ENCODE results near the gene NCF4.

NCF4 gene

DNA sequence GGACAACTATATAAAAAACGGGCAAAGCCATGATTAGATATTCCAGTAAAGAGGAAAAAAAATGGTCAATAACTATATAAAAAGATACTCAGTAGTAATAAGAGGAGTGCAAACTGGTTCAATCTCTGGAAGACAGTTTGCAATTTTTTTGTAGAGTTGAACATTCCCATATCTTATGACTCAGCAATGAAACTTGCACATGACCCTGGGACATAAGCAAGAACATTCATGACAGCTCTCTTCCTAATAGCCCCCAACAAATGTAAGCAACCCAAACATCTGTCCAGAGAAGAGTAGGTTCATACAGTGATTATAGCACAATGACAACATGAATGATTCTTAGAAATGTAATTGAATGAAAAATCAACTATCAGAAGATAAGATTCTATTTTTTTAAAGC lies 30.8 kb downstream of the NCF4 start:
- Histone ChIP-seq H3K9ac (ENCODE audit: low read length) (no peak overlapping the region), H3K9me3 (ENCODE audit: control insufficient read depth, low read length) (no peaks in the 10 kb centered on the region), H3K27me3 (ENCODE audit: control insufficient read depth, insufficient read depth, low read length) (no peaks in the 10 kb centered on the region), H3K4me1 (ENCODE audit: control insufficient read depth, insufficient read depth, low read length) (no peaks in the 10 kb centered on the region), H3K36me3 (ENCODE audit: control insufficient read depth, insufficient read depth, low read length) (no peaks in the 10 kb centered on the region), H3K4me3 (ENCODE audit: low read length) (no peak overlapping the region)

DNA sequence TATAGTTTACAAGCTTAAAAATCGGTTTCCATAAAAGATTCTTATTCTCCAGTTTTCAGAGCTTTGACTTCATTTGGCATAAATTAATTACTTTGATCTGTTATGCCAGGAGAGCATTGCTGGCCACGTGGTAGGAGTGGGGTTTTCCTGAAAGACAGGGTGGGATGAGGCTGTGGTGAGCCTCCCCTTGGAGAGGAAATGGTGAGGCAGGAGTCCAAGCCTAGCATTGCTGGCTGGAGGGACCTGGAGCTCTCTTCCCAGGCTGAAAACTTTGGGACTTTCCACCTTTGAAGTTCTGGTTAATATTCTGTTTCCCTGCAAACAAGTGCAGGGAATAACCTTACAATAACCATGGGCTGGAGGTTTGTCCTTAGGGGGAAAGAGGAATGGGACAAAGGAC lies 31.5 kb downstream of the NCF4 start:
- no peak overlapping the region for H3K9ac ChIP-seq (ENCODE audit: low read length)
- no peaks in the 10 kb centered on the region for H3K9me3 ChIP-seq (ENCODE audit: control insufficient read depth, low read length)
- no peaks in the 10 kb centered on the region for H3K27me3 ChIP-seq (ENCODE audit: control insufficient read depth, insufficient read depth, low read length)
- no peaks in the 10 kb centered on the region for H3K36me3 ChIP-seq (ENCODE audit: control insufficient read depth, insufficient read depth, low read length)
- no peak overlapping the region for H3K4me3 ChIP-seq (ENCODE audit: low read length)
- H3K4me1 ChIP-seq (ENCODE audit: control insufficient read depth, insufficient read depth, low read length): no peaks in the 10 kb centered on the region

DNA sequence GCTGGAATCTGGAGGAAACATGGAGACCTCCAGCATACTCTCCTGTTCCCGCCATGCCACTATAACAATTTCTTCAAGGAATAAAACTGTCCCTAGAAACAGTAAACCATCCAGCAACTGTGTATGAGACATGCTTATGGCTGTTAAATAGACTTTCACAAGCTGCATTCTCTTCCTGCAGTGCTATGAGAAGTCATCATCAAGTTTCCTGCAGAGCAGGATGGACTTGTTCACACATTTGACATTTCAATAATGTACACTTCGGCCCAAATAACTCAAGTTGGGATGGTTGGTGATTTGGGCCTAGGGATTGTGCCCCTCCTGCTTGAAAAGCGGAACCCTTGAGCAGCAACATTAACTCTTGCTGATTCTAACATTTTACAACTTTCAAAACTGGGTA lies 32.5 kb downstream of the NCF4 start:
- H3K9ac ChIP-seq (ENCODE audit: low read length): no peak overlapping the region
- H3K4me1 ChIP-seq (ENCODE audit: control insufficient read depth, insufficient read depth, low read length): no peaks in the 10 kb centered on the region
- no peak overlapping the region for H3K4me3 ChIP-seq (ENCODE audit: low read length)
- no peaks in the 10 kb centered on the region for H3K27me3 ChIP-seq (ENCODE audit: control insufficient read depth, insufficient read depth, low read length)
- H3K36me3 ChIP-seq (ENCODE audit: control insufficient read depth, insufficient read depth, low read length): no peaks in the 10 kb centered on the region
- H3K9me3 ChIP-seq (ENCODE audit: control insufficient read depth, low read length): no peaks in the 10 kb centered on the region

DNA sequence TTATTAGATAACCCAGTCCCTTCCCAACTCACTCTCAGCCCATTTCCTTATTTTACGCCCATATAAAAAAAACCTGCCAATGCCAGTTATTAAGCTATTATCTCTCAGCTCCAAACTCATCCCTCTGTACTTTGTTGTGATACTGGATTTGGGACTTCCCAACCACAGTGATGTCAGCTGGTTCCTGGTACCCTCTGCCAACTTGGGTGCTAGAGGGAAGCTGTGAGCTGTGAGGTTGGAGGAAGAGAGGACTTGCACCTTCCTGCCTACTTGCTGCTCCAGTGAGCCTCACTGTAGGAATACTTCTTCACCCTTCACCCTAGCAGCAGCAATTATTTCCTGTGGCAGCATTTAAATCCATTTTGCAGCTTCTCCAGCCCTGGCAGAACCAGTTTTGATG lies 33.5 kb downstream of the NCF4 start:
- H3K9me3 ChIP-seq (ENCODE audit: control insufficient read depth, low read length): no peaks in the 10 kb centered on the region
- no peak overlapping the region for H3K9ac ChIP-seq (ENCODE audit: low read length)
- no peaks in the 10 kb centered on the region for H3K36me3 ChIP-seq (ENCODE audit: control insufficient read depth, insufficient read depth, low read length)
- H3K4me3 ChIP-seq (ENCODE audit: low read length): no peak overlapping the region
- H3K4me1 ChIP-seq (ENCODE audit: control insufficient read depth, insufficient read depth, low read length): no peaks in the 10 kb centered on the region
- no peaks in the 10 kb centered on the region for H3K27me3 ChIP-seq (ENCODE audit: control insufficient read depth, insufficient read depth, low read length)

DNA sequence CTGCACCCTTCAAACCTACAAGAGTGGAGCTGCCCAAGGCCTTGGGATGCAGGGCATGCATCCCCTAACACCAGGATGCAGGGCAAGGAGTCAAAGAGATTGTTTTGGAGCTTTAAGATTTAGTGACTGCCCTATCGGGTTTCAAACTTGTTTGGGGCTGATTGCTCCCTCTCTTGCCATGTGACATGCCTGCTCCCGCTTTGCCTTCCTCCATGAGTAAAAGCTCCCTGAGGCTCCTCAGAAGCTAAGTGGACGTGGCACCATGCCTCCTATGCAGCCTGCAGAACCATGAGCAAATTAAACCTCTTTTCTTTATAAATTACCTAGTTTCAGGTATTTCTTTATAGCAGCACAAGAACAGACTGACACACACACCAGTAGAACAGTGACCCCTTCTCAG lies 36.8 kb downstream of the NCF4 start:
- no peaks in the 10 kb centered on the region for H3K36me3 ChIP-seq (ENCODE audit: control insufficient read depth, insufficient read depth, low read length)
- no peak overlapping the region for H3K4me3 ChIP-seq (ENCODE audit: low read length)
- no peaks in the 10 kb centered on the region for H3K4me1 ChIP-seq (ENCODE audit: control insufficient read depth, insufficient read depth, low read length)
- H3K27me3 ChIP-seq (ENCODE audit: control insufficient read depth, insufficient read depth, low read length): no peaks in the 10 kb centered on the region
- no peak overlapping the region for H3K9ac ChIP-seq (ENCODE audit: low read length)
- H3K9me3 ChIP-seq (ENCODE audit: control insufficient read depth, low read length): no peaks in the 10 kb centered on the region

DNA sequence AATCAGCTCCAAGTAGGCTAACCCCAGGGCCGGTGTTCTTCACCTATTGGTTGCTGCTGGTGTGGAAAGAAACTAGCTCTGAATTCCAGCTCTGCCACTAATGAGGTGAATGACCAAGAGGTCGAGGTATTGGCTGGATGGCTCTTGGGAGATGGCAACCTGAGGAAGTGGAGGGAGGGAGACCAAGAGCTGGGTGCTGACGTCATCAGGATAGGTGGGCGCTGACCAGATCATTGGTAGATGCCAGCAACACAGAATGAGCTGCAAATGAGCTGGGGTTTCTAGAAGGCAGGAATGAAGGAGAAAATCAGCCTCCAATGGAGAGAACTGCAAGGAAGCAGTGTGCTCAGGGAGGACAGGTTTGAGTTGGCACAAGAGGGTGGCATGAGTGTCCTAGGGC lies 37.9 kb downstream of the NCF4 start:
- no peak overlapping the region for H3K9ac ChIP-seq (ENCODE audit: low read length)

DNA sequence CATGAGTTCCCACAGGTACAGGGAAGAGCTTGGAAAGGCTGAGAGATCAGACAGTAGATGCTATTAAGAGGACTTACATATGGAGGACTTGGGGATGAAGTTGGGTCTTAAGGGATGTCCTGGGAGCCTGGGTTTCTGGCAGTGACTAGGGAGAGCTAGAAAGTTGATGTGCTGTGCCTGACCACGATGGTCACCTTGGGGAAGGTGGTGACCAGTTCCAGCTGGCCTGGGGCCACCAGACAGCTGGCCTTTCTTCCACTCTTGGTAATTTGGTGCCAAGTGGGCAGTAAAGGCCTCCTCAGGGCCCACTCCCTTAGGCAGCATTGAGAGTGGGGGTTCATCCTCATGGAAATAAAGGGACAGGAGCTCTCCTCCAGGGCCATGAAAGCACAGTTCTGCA lies 38.7 kb downstream of the NCF4 start:
- Histone ChIP-seq H3K4me1 (ENCODE audit: control insufficient read depth, insufficient read depth, low read length) (no peaks in the 10 kb centered on the region), H3K9me3 (ENCODE audit: control insufficient read depth, low read length) (no peaks in the 10 kb centered on the region), H3K27me3 (ENCODE audit: control insufficient read depth, insufficient read depth, low read length) (no peaks in the 10 kb centered on the region), H3K9ac (ENCODE audit: low read length) (no peak overlapping the region), H3K36me3 (ENCODE audit: control insufficient read depth, insufficient read depth, low read length) (no peaks in the 10 kb centered on the region), H3K4me3 (ENCODE audit: low read length) (no peak overlapping the region)

More for the DNA sequence above, 37.9 kb downstream of the NCF4 start:
- H3K4me1 ChIP-seq (ENCODE audit: control insufficient read depth, insufficient read depth, low read length): no peaks in the 10 kb centered on the region
- no peaks in the 10 kb centered on the region for H3K36me3 ChIP-seq (ENCODE audit: control insufficient read depth, insufficient read depth, low read length)
- no peak overlapping the region for H3K4me3 ChIP-seq (ENCODE audit: low read length)
- no peaks in the 10 kb centered on the region for H3K27me3 ChIP-seq (ENCODE audit: control insufficient read depth, insufficient read depth, low read length)
- no peaks in the 10 kb centered on the region for H3K9me3 ChIP-seq (ENCODE audit: control insufficient read depth, low read length)

DNA sequence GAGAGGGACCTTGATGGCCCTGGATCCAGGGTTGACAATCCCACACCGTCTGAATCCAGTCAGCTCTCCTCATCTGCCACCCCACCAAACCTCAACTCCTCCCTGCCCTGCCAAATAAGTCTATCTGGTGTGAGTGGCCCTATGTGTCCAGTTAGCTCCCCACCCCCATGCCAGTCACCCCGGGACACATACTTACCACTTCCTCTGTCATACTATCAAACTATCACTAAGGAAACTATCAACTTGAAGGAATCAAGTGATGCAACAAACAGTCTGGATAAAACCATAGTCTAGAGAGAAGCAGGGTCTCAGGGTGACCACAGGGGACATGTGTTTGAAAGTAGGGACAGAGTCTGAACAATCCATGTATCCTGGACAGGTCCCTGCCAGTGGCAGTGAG lies 39.4 kb downstream of the NCF4 start:
- no peak overlapping the region for H3K4me3 ChIP-seq (ENCODE audit: low read length)
- H3K27me3 ChIP-seq (ENCODE audit: control insufficient read depth, insufficient read depth, low read length): no peaks in the 10 kb centered on the region
- H3K36me3 ChIP-seq (ENCODE audit: control insufficient read depth, insufficient read depth, low read length): no peaks in the 10 kb centered on the region
- no peaks in the 10 kb centered on the region for H3K9me3 ChIP-seq (ENCODE audit: control insufficient read depth, low read length)
- no peaks in the 10 kb centered on the region for H3K4me1 ChIP-seq (ENCODE audit: control insufficient read depth, insufficient read depth, low read length)
- H3K9ac ChIP-seq (ENCODE audit: low read length): no peak overlapping the region

DNA sequence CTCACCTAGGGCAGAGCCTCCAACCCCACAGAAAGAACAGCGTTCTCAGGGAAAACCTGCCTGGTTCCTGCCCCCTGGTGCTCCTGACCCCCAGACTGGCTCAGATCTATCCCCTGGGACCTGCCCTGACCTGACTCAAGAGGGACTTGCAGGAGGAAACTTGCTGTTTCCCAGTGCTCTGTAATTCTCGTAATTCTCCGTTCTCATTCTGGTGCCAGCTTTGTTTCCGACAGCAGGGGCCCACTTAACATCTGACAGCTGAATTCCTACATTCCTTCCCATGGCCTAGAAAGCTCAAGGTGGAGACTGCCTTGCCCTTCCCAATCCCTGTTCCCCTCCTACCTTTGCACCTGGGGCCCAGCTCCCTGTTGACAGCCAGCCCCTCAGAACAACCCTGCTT lies 40.1 kb downstream of the NCF4 start:
- H3K4me3 ChIP-seq (ENCODE audit: low read length): no peak overlapping the region
- no peaks in the 10 kb centered on the region for H3K36me3 ChIP-seq (ENCODE audit: control insufficient read depth, insufficient read depth, low read length)
- no peaks in the 10 kb centered on the region for H3K4me1 ChIP-seq (ENCODE audit: control insufficient read depth, insufficient read depth, low read length)
- H3K9me3 ChIP-seq (ENCODE audit: control insufficient read depth, low read length): no peaks in the 10 kb centered on the region
- H3K27me3 ChIP-seq (ENCODE audit: control insufficient read depth, insufficient read depth, low read length): no peaks in the 10 kb centered on the region
- no peak overlapping the region for H3K9ac ChIP-seq (ENCODE audit: low read length)

DNA sequence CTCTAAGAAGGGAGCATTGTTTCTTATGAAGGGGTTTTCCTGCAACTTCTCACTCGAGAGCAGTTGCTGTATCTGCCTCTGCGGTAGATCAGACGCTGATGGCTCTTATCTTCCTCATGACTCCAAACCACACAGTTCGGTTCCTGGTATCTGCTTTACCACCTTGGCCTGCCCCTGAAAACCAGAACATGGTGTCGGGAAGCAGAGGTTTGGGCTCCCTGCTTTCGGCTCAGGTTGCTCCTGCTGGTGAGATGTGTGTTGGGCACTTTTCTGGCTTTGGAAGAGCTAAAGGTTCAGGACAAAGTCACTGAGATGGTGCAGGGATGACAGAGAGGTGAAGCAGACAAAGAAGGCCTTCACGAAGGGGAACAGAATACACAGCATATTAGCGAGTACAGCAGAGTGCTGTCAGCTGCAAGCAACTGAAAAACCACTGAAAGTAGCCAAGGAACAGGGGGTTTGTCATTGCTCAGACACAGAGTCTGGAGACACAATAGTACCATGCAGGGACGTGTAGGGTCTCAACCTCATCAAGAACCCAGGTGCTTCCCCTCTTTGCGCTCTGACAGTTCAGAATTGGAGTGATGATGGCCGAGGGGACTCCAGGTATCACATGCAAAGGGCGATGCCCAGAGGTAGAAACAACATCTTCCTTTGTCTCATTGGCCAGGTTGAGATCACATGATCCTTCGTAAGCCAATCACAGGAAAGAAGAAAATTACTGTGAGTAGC lies 40.8 kb downstream of the NCF4 start:
- no peaks in the 10 kb centered on the region for H3K27me3 ChIP-seq (ENCODE audit: control insufficient read depth, insufficient read depth, low read length)
- no peaks in the 10 kb centered on the region for H3K9me3 ChIP-seq (ENCODE audit: control insufficient read depth, low read length)
- no peaks in the 10 kb centered on the region for H3K36me3 ChIP-seq (ENCODE audit: control insufficient read depth, insufficient read depth, low read length)
- H3K4me1 ChIP-seq (ENCODE audit: control insufficient read depth, insufficient read depth, low read length): no peaks in the 10 kb centered on the region
- H3K4me3 ChIP-seq (ENCODE audit: low read length): no peak overlapping the region
- no peak overlapping the region for H3K9ac ChIP-seq (ENCODE audit: low read length)

DNA sequence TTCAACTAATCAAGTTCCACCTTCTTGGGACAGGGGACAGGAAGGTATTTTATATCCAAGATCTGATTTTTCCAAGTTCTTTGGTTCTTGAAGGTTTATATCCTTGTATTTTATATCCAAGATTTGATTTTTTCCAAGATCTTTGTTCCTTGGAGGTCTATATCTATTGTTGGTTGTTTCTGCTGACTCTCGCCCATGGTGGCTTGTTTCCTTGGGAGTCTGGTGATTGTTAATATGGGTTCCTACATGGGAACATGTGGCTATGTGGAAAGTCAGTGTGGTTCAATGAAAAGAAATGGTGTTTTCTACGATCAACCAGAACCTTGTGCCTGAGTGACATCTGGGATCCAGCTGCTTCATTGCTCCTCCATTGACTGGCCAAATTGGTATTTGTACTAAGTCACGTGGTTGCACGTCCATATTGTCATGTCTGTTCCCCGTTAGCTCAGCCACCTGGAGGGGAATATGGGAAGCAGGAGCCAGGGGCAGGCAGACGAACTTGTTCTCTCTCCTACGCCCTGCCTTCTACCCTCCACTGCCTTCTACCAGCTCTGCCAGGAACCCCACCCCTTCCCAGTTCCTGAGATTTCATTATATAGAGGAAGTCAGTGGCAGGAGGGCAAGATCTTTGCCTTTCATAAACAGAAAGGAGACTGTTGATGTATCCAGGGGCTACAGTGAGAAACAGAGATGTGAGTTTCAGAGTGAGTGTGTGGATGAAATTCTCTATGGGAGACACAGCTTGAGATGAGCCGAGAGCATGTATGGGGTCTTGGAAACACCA lies 41.5 kb downstream of the NCF4 start:
- H3K9me3 ChIP-seq (ENCODE audit: control insufficient read depth, low read length): no peaks in the 10 kb centered on the region
- no peak overlapping the region for H3K9ac ChIP-seq (ENCODE audit: low read length)
- no peaks in the 10 kb centered on the region for H3K27me3 ChIP-seq (ENCODE audit: control insufficient read depth, insufficient read depth, low read length)
- H3K4me3 ChIP-seq (ENCODE audit: low read length): no peak overlapping the region
- no peaks in the 10 kb centered on the region for H3K36me3 ChIP-seq (ENCODE audit: control insufficient read depth, insufficient read depth, low read length)
- no peaks in the 10 kb centered on the region for H3K4me1 ChIP-seq (ENCODE audit: control insufficient read depth, insufficient read depth, low read length)

DNA sequence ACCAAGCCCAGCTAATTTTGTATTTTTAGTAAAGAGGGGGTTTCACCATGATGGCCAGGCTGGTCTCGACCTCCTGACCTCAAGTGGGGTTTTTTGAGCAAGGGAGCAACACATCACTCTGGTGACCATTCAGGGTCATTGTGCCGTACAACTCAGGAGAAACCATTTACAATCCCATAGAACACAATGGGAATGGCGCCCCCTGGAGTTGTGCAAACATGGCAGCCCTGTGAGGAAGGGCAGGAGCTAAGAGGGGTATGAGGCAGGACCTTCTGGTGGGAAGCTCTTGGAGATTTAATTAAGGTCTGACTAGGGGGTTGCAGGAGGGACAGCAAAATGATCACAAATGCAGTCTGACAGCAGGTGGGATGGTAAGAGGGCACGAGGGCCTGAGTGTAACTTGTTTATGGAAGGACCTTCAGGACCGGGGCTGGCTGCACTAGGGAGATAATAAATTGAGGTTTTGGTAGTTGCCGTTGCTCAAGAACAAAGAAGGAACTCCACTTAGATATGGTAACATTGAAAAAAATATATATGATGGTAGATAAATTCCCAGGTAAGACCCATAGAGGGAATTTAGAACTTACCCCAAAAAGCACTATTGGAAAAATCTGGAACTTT lies 43.6 kb downstream of the NCF4 start:
- Histone ChIP-seq H3K4me3 (ENCODE audit: low read length) (no peak overlapping the region), H3K4me1 (ENCODE audit: control insufficient read depth, insufficient read depth, low read length) (no peaks in the 10 kb centered on the region), H3K36me3 (ENCODE audit: control insufficient read depth, insufficient read depth, low read length) (no peaks in the 10 kb centered on the region), H3K27me3 (ENCODE audit: control insufficient read depth, insufficient read depth, low read length) (no peaks in the 10 kb centered on the region), H3K9ac (ENCODE audit: low read length) (no peak overlapping the region), H3K9me3 (ENCODE audit: control insufficient read depth, low read length) (no peaks in the 10 kb centered on the region)
